Panc1 (cell line): ENCODE data around the gene AGO1.

Experiments used
- POLR2AphosphoS5 ChIP-seq: IDR thresholded peaks from 2 replicates; pipeline ENCODE4 v1.6.1; 2012; ENCODE audit warnings: mild to moderate bottlenecking, low read depth, low read length, moderate library complexity
- SIN3A ChIP-seq: IDR thresholded peaks from 2 replicates; pipeline ENCODE4 v1.6.1; 2012; ENCODE audit warnings: low read depth, mild to moderate bottlenecking, low read length, moderate library complexity, borderline replicate concordance; ENCODE audit not compliant: insufficient read depth
- TCF7L2 ChIP-seq: IDR thresholded peaks from 2 replicates; pipeline ENCODE4 v1.6.1; 2011; ENCODE audit warnings: mild to moderate bottlenecking, low read depth, low read length, inconsistent platforms
- TF ChIP-seq, protein P1 (sequence below): fragments of 450-650 bp; IDR thresholded peaks from 2 replicates; pipeline ENCODE4 v1.5.1; 2017; ENCODE audit warnings: mild to moderate bottlenecking
- TF ChIP-seq, protein P2 (sequence below), 2 experiments: IDR thresholded peaks; 2 replicates each; pipeline ENCODE4 v1.6.1; 2011 to 2012; ENCODE audit warnings: low read depth in 2 of 2, control low read depth in 1 of 2, low read length in 1 of 2, mild to moderate bottlenecking in 1 of 2, moderate library complexity in 1 of 2; ENCODE audit not compliant: insufficient read depth in 1 of 2

DNA sequence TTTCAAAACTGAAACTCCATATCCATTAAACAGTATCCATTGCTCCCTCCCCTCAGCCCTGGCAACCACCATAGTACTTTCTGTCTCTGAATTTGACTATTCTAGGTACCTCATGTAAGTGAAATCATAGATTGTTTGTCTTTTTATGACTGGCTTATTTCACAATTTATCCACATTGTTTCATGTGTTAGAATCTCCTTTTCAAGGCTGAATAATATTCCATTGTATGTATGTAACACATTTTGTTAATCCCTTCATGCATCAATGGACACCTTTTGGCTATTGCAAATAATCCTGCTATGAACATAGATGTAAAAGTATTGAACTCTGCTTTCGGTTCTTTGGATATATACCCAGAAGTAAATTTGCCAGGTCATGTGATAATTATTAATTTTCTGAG is 85.4 kb downstream of the AGO1 start:
- no peak for TF ChIP-seq TCF7L2
- TF ChIP-seq, protein P1, sequence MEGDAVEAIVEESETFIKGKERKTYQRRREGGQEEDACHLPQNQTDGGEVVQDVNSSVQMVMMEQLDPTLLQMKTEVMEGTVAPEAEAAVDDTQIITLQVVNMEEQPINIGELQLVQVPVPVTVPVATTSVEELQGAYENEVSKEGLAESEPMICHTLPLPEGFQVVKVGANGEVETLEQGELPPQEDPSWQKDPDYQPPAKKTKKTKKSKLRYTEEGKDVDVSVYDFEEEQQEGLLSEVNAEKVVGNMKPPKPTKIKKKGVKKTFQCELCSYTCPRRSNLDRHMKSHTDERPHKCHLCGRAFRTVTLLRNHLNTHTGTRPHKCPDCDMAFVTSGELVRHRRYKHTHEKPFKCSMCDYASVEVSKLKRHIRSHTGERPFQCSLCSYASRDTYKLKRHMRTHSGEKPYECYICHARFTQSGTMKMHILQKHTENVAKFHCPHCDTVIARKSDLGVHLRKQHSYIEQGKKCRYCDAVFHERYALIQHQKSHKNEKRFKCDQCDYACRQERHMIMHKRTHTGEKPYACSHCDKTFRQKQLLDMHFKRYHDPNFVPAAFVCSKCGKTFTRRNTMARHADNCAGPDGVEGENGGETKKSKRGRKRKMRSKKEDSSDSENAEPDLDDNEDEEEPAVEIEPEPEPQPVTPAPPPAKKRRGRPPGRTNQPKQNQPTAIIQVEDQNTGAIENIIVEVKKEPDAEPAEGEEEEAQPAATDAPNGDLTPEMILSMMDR = no peak
- TF ChIP-seq POLR2AphosphoS5 = no peak
- TF ChIP-seq, protein P2, sequence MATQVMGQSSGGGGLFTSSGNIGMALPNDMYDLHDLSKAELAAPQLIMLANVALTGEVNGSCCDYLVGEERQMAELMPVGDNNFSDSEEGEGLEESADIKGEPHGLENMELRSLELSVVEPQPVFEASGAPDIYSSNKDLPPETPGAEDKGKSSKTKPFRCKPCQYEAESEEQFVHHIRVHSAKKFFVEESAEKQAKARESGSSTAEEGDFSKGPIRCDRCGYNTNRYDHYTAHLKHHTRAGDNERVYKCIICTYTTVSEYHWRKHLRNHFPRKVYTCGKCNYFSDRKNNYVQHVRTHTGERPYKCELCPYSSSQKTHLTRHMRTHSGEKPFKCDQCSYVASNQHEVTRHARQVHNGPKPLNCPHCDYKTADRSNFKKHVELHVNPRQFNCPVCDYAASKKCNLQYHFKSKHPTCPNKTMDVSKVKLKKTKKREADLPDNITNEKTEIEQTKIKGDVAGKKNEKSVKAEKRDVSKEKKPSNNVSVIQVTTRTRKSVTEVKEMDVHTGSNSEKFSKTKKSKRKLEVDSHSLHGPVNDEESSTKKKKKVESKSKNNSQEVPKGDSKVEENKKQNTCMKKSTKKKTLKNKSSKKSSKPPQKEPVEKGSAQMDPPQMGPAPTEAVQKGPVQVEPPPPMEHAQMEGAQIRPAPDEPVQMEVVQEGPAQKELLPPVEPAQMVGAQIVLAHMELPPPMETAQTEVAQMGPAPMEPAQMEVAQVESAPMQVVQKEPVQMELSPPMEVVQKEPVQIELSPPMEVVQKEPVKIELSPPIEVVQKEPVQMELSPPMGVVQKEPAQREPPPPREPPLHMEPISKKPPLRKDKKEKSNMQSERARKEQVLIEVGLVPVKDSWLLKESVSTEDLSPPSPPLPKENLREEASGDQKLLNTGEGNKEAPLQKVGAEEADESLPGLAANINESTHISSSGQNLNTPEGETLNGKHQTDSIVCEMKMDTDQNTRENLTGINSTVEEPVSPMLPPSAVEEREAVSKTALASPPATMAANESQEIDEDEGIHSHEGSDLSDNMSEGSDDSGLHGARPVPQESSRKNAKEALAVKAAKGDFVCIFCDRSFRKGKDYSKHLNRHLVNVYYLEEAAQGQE (IDR thresholded peaks at IDR 0.05; ENCODE audit: insufficient read depth in 1 of 2, low read depth in 2 of 2, low read length in 1 of 2) = no peak
- TF ChIP-seq SIN3A = no peak
